Activated T-cell treated with anti-CD3 and anti-CD28 coated beads for 1 hour (primary cell): ENCODE results near the gene BMP7.
"Not testable (repeated sequence)": the region's sequence is repeated elsewhere in the genome, so short reads cannot be mapped to it uniquely, and the experiment has no call there.

Experiments
- DNase-seq: peaks from one replicate; pipeline ENCODE4 v3.0.0-alpha.2; 2020; ENCODE audit warnings: low read depth

Gene BMP7

GRCh38 chr20:57166568-57167291 is 99.7 kb downstream of the BMP7 start:
- DNase-seq: no peak

GRCh38 chr20:57165427-57166004 is 100.9 kb downstream of the BMP7 start:
- DNase-seq: no peak

- no peak for DNase-seq
These were observed 101.6 kb downstream of the BMP7 start for GRCh38 chr20:57164872-57165271.

- no peak for DNase-seq
These were observed 103.4 kb downstream of the BMP7 start for GRCh38 chr20:57163041-57163440.

GRCh38 chr20:57162362-57162652 is 104.1 kb downstream of the BMP7 start:
- no peak for DNase-seq

- no peak for DNase-seq
These were observed 104.7 kb downstream of the BMP7 start for GRCh38 chr20:57161478-57162361.

- no peak for DNase-seq
These were observed 105.5 kb downstream of the BMP7 start for GRCh38 chr20:57160985-57161384.

- no peak for DNase-seq
These were observed 106.4 kb downstream of the BMP7 start for GRCh38 chr20:57159945-57160610.

- no peak for DNase-seq
These were observed 107.1 kb downstream of the BMP7 start for GRCh38 chr20:57159193-57159851.

- no peak for DNase-seq
These were observed 108.0 kb downstream of the BMP7 start for GRCh38 chr20:57158474-57158873.

GRCh38 chr20:57157787-57158186 is 108.7 kb downstream of the BMP7 start:
- not testable (repeated sequence) for DNase-seq

GRCh38 chr20:57157106-57157691 is 109.2 kb downstream of the BMP7 start:
- no peak for DNase-seq

- no peak for DNase-seq
These were observed 110.3 kb downstream of the BMP7 start for GRCh38 chr20:57156011-57156729.

GRCh38 chr20:57155415-57155814 is 111.0 kb downstream of the BMP7 start:
- no peak for DNase-seq

- DNase-seq: no peak
These were observed 113.1 kb downstream of the BMP7 start for GRCh38 chr20:57153238-57153905.

GRCh38 chr20:57152557-57152956 is 113.9 kb downstream of the BMP7 start:
- DNase-seq: no peak

GRCh38 chr20:57150559-57150958 is 115.9 kb downstream of the BMP7 start:
- no peak for DNase-seq

- DNase-seq: no peak
These were observed 118.2 kb downstream of the BMP7 start for GRCh38 chr20:57148263-57148662.

- no peak for DNase-seq
These were observed 119.3 kb downstream of the BMP7 start for GRCh38 chr20:57147185-57147584.

- no peak for DNase-seq
These were observed 120.3 kb downstream of the BMP7 start for GRCh38 chr20:57146155-57146554.
